ENCODE measurements around the gene CYB561D2. TPM values are rescaled to one million over a fixed set of nuclear protein-coding genes. Genes with fewer than 3 reads are reported as not detected.

The CYB561D2 gene
- total RNA-seq = 31.0 and 32.9 TPM in 2 replicates

DNA sequence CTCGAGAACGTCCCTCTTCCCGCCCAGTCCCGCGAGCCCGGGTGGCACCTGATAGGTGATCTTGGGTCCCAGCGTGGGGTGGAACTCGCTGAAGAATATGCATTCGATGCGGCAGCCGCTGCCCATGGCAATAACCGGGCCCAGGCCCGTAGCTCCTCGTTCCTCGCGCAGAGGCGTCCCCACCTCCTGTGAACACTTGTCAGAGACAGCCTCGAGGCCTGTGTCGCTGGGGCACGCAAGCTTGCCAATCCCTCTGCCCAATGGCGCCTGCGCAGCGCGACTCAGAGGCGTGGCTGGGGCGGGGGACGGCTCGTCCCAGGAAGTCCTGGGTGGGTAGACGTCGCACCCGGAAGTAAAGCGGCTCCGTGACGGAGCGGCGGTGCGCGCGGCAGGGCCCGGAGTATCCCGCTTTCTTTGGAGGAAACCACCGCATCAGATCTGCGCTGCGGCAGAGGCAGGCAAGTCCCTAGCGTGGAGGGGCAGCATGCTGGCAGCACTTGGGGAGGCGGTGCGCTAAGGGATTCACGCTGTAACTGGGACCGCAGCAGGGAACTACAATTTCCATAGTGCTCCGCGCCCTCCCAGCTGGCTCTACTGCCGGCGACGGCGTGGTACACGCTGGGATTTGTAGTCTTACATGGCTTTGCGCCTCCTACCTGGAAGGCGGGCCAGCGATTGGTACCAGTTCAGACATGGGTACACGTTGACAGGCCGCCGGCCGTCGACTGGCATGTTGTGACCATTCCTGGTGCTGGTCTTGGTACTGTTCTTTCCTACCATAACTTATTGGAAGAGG, at the start of gene CYB561D2, which contains the start of gene NPRL2:
Gene CYB561D2 (plus strand): TSS at position 336 of the 796 bp plus-strand sequence. CDS start 572 bp downstream, outside the sequence.
Gene NPRL2 (minus strand): TSS at position 249 of the 796 bp plus-strand sequence. CDS start 123 bp downstream, at position 126.

DNA sequence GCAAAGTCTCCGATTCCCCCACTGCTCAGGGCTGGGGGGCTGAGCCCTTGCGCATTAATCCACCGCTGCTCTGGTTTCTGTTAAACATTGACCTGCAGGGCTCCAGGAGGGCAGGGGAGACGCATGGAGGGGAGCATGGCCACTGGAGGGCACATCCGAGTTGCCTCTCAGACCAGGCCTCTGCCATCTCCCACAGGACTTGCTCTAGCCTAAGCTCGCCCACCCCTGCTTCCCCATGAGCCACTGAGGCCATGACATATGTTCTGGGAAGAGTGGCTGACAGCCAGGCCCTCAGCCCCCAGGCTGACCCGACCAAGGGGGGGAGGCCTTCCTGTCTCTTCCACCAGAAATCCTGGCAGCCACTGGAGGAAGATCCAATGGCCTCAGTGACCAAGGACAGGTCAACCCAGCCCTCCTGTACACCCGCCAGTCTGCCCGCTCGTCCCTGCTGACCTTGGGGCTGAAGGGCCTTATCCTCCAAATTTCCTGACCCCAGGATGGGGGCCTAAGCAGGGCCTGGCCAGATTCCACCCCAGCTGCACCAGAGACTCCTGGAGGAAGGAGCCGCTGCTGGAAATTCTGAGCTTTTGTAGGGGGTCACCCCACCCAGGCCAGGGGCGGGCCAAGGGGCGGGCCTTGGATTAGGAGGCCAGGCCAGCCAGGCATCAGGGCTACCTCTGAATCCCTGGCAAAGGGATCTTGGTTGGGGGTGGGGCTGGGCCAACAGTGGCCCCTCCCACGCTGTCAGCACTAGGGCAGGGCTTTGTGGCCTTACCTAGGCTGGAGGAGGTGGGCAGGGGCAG, 47.4 kb upstream of the CYB561D2 start, which contains the start of gene HYAL1:
Gene HYAL1 (minus strand): TSS at position 562 of the 803 bp plus-strand sequence. CDS start 618 bp downstream, outside the sequence.

GRCh38 chr3:50322386-50323091, 28.1 kb upstream of the CYB561D2 start, which contains the start of gene HYAL2:
TSS of gene HYAL2 (minus strand) at chr3:50322745. CDS start at chr3:50320489, 2,256 bp downstream.

DNA sequence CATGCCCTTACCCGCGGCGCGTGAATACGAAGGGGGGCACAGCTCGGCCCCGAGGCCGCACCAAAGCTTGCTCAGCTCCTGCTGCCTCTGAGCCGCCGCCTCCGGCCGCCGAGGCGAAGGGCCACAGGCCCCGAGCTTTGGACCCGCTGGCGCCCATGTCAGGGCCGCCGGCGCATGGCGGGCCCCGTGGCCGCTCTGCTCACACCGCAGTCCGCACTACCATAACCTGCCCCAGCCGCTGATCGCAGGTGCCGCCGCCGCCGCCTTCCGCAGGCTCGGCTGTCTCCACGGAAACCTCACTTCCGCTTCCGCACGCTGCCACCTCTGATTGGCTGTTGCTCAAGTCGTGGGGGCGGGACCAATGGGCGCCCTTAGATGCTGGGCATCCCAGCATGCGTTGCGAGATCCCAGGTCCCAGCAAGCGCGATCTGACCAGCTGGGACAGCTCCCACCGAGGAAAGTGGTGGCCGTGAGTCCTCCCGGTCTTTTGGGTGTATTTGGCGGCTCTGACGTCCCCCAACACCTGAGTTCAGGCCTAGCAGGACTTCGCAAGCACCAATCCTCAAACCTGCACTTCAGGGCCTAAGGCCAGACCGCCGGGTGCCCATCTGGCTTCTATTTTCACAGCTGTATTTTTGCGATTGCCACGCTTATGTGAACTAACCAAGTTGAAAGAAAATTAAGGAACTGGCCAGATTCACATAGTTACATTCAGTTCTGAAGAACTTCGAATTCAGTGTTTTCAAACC, 22.5 kb upstream of the CYB561D2 start, which contains the start of gene TUSC2:
Gene TUSC2 (minus strand): TSS at position 281 of the 749 bp plus-strand sequence. CDS start 124 bp downstream, at position 157.

GRCh38 chr3:50340448-50341329, 10.0 kb upstream of the CYB561D2 start, which contains the start of gene RASSF1:
TSS of gene RASSF1 (minus strand) at chr3:50340836. CDS start at chr3:50340805, 31 bp downstream.

DNA sequence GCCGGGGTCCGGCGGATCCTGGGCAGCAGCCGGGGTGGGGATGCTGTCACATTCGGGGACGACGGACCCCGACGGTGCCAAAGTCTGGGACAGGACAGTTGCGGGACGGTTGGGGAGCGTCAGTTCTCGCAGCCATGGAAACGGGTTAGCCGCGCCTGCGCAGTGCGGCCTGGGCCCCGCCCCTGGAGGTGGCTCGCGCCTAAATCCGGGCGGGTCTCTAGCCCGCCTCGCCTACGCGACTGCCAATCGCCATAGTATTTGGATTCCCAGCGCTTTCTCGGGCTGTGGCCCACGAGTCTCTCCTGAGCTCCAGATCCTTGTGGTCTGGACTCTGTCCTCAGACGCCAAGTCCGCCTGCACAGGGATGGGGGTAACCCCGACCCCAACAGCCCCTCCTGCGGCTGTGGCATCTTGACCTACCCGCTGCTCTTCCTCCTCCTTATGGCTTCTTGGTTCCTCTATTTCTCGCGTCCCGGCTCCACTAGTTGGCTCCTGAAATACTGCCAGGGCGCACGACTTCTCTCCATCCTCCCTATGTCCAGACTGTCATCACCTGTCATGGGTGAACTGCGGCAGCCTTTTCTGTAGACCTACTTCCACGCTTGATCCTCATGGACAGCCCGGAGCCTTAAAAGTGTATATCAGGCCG, 5.0 kb upstream of the CYB561D2 start, which contains the start of gene ZMYND10:
Gene ZMYND10 (minus strand): TSS at position 147 of the 649 bp plus-strand sequence. CDS start 153 bp downstream, outside the sequence.

GRCh38 chr3:50358911-50359759, 8.5 kb downstream of the CYB561D2 start, which contains the start of gene TMEM115:
TSS of gene TMEM115 (minus strand) at chr3:50359521. CDS start at chr3:50359063, 458 bp downstream.

Other genes with a start within 250 kb of the CYB561D2 start
- gene SEMA3F, start 195.5 kb upstream of the CYB561D2 start, total RNA-seq = 10.4 and 13.7 TPM in 2 replicates
- not detected in 2 replicates for gene GNAT1, start 159.3 kb upstream of the CYB561D2 start, total RNA-seq
- not detected in 2 replicates for gene SLC38A3, start 145.6 kb upstream of the CYB561D2 start, total RNA-seq
- 188 and 261 TPM in 2 replicates for gene GNAI2, start 114.7 kb upstream of the CYB561D2 start, total RNA-seq
- gene SEMA3B, start 81.7 kb upstream of the CYB561D2 start, total RNA-seq = 11.8 and 14.9 TPM in 2 replicates
- gene LSMEM2, start 71.8 kb upstream of the CYB561D2 start, total RNA-seq = not detected in 2 replicates
- 40.0 and 71.8 TPM in 2 replicates for gene IFRD2, start 58.4 kb upstream of the CYB561D2 start, total RNA-seq
- gene HYAL3, start 51.5 kb upstream of the CYB561D2 start, total RNA-seq = 5.9 and 12.1 TPM in 2 replicates
- 13.7 and 16.9 TPM in 2 replicates for gene NAA80, start 51.5 kb upstream of the CYB561D2 start, total RNA-seq
- gene HYAL1, start 47.3 kb upstream of the CYB561D2 start, total RNA-seq = 2.4 and 4.2 TPM in 2 replicates
- gene HYAL2, start 28.1 kb upstream of the CYB561D2 start, total RNA-seq = 89.9 and 110 TPM in 2 replicates
- gene TUSC2, start 22.6 kb upstream of the CYB561D2 start, total RNA-seq = 16.9 and 29.1 TPM in 2 replicates
- gene RASSF1, start 10.0 kb upstream of the CYB561D2 start, total RNA-seq = 13.9 and 22.4 TPM in 2 replicates
- 0.33 and 1.6 TPM in 2 replicates for gene ZMYND10, start 5.1 kb upstream of the CYB561D2 start, total RNA-seq
- gene NPRL2, start 87 bp upstream of the CYB561D2 start, total RNA-seq = 29.1 and 38.5 TPM in 2 replicates
- gene TMEM115, start 8.7 kb downstream of the CYB561D2 start, total RNA-seq = 66.7 and 76.6 TPM in 2 replicates
- 0.39 TPM in 1 of 2 replicates, not detected in the other for gene CACNA2D2, start 152.8 kb downstream of the CYB561D2 start, total RNA-seq
- gene C3orf18, start 216.9 kb downstream of the CYB561D2 start, total RNA-seq = 4.3 and 7.4 TPM in 2 replicates
- 13.0 and 16.1 TPM in 2 replicates for gene HEMK1, start 218.7 kb downstream of the CYB561D2 start, total RNA-seq